HG02678 (cell line): ENCODE measurements around the gene PRSS21.

Source experiments
- ATAC-seq: cut with Tn5 transposase; IDR thresholded peaks from one replicate; pipeline ENCODE4 v1.9.1; 2021; ENCODE audit warnings: mild to moderate bottlenecking, moderate library complexity; ENCODE audit not compliant: unreplicated experiment

Gene PRSS21

GRCh38 chr16:2816751-2817339 is at the start of gene PRSS21:
TSS of gene PRSS21 (plus strand) at chr16:2817237. CDS start at chr16:2817269, 32 bp downstream.
- ATAC-seq = no peak

DNA sequence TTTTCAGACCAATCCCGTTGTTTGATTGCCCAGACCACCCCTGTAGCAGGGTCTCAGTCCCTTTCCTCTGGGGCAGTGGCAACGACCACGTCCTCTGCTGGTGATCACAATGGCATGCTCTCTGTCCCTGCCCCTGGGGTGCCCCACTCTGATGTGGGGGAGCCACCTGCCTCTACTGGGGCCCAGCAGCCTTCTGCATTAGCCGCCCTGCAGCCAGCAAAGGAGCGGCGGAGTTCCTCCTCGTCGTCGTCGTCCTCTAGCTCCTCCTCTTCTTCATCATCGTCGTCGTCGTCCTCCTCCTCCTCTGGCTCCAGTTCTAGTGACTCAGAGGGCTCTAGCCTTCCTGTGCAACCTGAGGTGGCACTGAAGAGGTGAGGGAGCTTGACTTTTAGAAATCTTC is 49.1 kb upstream of the PRSS21 start:
- no peak for ATAC-seq

- ATAC-seq = no peak
Observed at GRCh38 chr16:2768403-2769089, 48.5 kb upstream of the PRSS21 start.

DNA sequence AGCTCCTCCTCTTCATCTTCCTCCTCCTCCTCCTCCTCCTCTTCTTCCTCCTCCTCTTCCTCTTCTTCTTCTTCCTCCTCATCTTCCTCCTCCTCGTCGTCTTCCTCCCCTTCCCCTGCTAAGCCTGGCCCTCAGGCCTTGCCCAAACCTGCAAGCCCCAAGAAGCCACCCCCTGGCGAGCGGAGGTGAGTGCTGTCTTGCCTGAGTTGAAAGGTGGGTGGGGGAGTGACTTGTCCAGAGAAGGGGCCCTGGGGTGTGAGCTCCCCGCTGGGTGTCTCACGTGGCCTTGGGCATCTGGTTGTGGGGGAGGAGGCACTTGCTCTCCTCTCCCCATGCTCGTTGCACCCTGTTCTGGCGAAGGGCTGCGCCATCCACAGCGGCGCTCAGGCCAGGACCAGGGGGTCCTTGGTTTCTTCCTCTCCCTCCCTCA is 47.9 kb upstream of the PRSS21 start:
- ATAC-seq = no peak

DNA sequence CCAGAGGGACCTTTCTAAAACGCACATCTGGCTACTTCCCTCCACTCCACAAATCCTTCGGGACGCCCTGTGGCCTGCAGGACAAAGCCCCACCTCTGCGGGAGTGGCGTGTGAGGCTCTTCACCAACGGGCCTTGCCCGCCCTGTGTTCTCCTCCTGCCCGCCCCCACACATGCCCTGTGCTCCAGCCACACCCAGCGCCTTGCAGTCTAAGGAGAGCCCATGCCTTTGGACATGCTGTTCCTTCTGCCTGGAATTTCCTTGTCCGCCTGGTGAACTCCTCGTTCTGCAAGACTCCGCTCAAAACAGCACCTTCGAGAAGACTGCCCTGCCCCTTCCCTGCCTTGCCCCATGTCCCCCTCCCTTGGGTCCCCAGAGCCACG is 47.4 kb upstream of the PRSS21 start:
- ATAC-seq = no peak

DNA sequence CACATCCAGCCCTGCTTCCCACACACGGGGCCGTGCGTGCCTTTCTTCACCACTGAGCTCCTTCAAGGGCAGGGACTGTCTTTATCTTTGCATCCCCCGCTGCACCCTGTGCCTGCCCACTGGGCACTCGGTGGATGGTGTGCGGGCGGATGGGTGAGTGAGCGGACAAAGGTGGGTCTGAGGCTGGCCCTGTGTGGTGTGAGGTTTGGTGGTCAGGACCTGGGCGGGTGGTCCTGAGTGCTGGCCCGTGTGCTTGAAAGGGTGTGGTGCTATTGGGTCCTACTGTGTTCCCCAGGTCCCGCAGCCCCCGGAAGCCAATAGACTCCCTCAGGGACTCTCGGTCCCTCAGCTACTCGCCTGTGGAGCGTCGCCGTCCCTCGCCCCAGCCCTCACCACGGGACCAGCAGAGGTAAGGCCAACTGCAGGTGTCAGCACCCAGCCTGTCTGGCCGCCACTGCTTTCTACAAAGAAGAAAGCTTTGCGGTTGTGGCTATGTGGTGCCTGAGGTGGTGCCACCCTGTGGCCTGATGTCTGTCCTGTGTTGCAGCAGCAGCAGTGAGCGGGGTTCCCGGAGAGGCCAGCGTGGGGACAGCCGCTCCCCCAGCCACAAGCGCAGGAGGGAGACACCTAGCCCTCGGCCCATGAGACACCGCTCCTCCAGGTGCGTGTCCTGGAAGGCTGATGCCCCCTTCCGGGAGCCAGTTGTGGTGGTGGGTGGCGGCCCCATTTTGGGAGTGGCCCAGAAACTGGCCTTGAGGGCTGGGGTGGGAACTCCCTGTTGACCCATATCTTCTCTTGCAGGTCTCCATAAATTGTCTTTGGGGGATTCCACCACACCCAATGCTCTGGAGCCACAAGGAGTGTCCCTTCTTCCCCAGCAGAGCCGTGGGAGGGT is 46.7 kb upstream of the PRSS21 start:
- no peak for ATAC-seq

DNA sequence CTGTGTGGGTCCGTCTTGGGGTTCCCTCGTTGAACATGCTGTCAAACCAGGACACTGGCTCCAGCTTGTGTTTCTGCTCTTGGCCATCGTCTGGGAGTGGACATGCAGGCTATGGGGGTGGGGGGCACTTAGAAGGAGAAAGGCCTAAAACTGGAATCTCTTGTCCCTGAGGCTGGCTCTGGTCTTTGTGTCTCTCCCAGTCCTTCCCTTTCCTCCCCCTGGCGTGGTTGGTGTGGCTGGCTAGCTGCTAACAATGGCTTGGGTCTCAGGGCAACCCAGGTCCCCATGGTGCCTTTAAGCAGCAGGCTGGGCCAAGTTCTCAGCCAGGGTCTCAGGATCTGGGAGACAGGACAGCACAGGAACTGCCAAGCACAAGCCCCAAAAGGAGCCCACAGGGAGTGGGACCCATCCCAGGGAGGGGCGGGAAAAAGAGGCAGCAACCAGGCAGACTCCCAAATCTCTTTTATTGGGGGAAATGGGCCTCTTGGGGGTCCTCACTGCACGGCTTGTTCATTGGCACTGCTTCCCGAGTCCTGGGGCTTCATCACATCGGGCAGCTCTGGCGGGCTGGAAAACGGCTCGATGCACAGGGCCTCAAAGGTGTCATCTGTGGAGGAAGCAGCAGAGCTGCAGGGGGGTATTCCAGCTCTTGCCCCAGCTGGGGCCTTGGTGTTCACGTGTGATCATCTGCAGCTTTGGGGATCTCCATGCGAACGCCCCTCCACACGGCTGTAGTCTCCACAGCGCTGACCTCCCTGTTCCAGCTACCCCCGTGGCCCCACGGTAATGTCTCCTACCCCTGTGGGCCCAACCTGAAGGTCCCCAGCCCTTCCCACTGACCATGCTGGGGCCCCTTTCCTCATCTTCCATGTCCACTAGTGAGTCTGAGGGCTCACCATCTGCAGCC is 45.3 kb upstream of the PRSS21 start:
- no peak for ATAC-seq

DNA sequence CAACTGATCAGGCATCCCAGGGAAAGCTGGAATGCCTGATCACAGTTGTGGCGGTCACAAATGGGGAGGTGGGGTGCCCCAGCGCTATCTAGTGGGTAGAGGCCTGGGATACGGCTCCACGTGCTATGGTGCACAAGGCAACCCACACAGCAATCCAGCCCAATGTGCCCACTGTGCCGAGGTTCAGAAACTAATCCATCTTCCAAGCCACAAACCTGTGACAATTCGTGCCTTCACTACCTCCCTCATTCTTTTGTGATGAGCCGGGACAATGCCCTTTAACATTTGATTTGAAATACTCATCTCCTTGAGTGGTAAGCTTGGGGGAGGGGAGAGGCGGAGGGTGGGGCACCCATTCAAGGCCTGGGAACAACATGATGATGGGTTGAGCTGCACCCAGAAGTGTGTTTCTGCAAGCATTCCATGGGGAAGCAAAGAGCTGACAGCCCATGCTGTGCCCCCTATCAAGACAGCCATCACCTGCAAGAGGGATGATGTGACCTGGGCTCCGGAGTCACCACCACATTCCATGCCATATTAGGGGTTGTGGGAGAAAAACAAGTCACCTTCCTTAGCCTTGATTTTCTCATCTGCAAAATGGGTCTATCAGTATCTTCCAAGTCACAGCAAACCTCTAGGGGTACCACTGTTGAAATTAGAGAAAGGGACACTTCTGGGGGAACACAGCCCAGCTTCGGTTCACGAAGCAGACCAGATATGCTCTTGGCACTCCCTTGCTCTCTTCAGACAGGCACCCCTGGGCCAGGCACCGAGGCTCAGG is 43.7 kb upstream of the PRSS21 start:
- no peak for ATAC-seq

- no peak for ATAC-seq
Observed at GRCh38 chr16:2774161-2774891, 42.7 kb upstream of the PRSS21 start.

DNA sequence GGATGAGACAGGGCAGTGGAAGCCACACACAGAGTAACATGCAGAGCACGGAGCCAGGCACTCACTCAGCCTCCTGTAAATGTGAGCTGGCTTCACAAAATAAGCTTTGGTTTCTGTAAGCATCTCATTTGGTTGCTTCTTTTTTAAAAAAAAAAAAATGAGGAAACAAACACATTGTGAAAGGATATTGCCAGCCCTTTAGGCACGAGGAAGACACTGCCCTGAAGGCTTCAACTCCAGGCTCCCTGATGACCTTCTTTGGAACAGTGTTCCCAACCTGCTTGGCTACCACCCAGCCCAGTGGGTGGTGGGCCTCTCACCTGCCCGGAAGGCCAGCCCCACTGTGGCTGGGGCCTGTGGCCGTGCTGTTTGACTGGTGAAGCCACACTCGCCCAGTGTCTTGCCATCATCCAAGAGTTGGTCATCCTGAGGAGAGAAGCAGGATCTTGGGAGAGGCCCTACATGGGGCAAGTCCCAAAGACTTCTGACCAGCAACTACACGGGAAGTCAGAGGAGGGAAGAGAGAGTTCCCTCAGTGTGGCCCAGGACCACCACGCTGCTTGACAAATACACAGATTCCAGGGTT is 41.8 kb upstream of the PRSS21 start:
- ATAC-seq = no peak

DNA sequence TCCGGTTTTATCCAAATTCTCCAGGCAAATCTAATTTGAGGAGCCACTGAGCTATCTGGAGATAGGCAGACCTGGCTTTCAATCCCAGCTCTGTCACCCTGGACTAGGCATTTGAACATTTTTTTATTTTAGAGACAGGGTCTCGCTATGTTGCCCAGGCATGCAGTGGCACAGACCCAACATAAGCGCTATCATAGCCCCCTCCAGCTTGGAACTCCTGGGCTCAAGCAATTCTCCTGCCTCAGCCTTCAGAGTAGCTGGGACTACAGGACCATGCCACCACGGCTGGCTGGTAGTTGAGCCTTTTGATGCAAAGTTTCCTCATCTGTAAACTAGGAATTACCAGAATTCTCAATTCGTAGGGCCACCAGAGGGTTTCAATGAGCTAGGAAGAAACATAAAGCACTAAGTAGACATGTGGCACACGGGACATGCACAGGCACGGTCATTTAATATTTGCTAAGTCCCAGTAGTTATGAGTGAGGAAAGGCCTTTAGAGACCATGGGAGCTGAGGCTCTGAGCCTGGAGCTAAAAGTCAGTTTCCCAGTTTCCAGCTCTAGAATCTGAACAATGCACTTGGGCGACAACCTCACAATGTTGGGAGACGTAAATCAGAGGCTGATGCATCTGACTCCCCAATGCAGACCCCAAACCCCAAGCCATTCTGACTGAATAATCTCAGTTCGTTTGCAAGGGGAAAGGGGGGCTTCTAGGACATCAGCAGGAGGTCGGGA is 41.1 kb upstream of the PRSS21 start:
- no peak for ATAC-seq

DNA sequence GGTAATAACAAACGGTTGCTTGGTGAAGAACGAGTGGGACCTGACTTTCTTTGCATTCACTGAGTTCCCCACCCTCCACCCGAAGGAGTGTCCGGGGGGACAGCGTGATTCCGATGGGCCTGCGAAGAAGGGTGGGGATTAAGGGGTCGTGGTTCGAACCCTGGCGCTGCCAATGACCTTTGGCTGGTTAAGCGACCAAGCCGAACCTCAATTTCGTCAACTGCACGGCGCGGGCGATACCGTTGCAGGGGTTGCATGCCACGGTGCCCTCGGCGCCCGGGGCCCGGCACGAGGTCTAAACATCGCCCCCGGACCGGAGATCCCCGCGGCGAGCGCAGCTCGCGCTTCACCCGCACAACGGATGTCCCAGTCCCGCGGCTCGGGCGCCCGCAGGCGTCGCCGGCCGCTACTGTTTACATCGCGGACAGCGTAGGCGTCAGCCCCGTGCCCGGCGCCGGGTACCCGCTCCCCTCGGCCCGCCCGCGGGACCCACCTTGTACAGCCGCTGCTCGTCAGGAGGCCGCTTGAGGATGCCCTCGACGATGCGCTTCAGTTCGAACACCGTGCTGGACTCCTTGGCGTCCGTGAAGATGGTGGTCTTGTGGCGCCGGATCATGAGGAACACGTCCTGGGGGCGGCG is 40.4 kb upstream of the PRSS21 start:
- ATAC-seq = peak; percentile 27

DNA sequence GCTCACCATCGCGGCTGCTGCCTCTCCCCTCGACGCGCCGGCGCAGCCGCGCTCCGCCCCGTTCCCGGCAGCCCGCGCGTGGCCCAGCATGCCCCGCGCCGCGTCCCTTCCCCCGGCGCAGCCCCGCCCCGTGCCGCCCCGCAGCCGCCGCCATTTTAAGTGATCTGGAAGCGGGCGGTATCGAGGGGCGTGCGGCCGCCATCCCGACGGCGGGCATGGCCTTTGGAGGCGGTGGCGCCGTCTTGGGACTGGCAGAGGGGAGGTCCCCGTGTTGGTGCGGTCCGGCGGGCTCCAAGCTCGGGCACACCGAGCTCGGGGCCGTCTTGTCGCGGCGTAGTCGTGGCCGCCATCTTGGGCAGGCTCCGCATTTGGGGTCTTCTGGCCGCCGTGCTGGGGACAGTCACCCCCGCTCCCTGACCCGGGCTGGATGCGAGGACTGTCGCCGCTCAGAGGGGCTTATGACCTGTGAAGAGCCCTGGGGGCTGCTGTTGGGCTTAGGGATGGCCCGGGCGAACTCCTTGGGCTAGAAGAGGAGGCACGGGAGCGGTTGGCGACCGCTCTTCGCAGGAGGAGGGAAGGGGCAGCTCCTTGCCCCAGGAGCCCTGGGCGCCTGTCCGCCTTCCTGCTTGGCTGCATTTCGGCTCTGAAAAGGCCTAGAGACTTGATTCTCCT is 39.7 kb upstream of the PRSS21 start, which contains the start of gene ELOB:
TSS of gene ELOB (minus strand) at position 50 of the 672 bp plus-strand sequence. CDS start at position 9, 41 bp downstream.
- peak; percentile 81 for ATAC-seq

DNA sequence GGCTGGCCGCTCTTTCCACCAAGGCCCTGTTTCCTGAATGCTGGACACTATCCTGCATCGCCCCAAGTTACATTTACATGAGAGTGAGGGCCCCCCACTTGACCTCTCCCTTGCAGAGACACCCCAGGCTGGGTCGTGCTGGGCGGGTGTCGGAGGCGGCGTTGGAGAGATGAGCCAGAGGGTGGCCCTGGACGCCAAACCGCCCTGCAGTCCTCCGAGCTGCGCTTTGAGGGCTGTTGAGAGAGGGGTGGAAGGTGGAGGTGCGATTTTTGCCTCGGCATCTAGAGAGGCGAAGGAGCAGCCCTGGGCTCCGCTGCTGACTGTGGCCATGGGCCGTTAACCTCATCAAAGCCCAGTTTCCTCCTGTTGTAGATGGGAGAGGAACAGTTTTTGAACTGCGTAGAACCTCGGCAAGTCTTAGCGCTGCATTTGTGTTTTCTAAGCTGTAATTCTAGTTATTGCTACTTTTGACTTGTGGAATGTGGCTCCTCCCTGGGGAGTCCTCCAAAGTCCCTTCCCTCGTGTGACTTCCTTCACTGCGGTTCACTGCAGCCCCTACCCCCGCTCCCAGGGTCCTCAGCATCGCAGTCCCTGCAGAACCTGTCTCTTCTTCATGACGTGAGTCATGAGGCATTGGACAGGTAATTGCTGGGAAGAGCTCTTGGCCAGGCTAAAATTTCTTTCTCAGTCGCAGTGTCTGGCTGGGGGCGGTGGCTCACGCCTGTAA is 39.0 kb upstream of the PRSS21 start:
- no peak for ATAC-seq

DNA sequence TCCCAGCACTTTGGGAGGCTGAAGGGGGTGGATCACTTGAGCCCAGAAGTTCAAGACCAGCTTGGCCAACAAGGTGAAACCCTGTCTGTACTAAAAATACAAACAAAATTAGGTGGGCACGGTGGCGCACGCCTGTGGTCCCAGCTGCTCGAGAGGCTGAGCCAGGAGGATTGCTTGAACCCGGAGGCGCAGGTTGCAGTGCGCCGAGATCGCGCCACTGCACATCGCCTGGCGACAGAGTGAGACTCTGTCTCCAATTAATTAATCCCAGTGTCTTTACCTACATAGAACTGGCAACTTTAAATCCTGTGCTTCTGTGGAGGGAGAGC is 38.4 kb upstream of the PRSS21 start:
- no peak for ATAC-seq

DNA sequence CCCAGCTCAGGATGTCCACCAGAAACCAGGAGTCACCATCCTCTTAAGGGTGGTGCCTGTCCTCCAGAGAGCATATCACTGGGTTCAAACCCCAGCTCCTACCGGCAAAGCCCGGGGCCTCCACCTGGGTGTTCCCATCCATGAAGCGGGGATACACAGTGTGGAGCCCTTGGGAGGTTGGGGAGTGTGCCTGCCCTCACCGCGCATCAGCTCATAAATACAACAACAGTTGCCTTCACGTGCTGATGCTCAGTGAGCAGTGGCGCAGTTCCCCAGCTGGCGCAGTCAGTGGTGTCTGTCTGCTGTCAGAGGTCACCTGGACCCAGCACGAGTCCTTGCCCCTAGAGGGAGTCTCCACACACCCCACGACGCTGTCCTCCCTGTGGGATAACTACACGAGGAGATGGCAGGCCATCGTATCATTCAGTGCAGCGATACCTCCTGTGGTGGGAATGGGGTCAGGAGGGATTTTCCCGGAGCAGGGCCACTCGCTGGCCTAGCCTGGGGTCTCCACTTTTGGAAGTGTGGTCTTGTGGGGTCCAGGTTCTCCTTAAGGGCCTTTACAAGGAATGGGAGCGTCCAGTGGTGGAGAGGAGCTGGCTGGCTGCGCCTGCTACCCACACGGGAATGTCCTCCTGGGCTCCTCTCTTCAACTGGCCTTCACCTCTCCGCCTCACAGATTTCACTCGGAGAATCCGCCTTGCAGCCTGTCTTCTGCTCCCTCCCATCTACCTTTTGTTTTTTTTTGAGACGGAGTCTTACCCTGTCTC is 37.7 kb upstream of the PRSS21 start:
- ATAC-seq = no peak
